ENCODE results near the gene GABRB2.
"Not testable (repeated sequence)": the region's sequence is repeated elsewhere in the genome, so short reads cannot be mapped to it uniquely, and the experiment has no call there.

GABRB2 gene

DNA sequence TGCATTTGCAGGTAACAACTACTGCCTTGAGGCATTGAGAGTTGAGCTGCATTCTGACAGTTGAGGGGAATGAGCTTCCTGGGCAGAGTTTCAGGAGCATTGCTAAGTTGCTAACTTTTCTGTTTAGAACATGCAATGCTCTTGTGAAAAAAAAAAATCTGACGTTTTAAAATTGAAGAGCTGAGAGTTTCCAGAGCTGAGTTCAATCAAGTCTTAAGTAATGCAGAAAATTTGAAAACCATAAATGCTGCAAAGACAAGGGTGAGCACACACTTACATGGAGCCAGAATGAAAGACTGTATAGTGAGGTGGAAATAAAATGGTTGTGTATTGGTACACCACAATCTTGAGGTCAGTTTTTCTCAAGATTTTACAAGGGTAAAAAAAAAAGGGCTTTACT lies 166.0 kb downstream of the GABRB2 start:
- no peak for DNase-seq

DNA sequence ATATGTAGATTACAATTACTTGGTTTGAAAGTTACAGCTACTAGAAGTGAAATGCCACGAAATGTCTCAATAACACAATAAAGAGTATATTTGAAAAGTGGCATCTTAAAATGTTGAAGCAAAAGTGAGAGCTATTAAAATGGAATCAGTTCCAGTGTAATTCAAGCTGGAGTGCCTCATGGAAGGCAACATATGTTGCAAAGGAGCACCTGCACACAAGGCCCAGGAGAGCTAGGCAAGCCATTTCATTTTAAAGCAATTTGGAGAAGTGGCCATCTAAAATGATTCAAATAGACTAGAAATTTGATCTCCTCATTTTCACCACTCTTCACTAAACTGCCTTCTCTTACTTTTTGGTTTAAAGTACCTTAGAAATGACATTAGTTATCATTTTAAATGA lies 167.8 kb downstream of the GABRB2 start:
- no peak for DNase-seq

DNA sequence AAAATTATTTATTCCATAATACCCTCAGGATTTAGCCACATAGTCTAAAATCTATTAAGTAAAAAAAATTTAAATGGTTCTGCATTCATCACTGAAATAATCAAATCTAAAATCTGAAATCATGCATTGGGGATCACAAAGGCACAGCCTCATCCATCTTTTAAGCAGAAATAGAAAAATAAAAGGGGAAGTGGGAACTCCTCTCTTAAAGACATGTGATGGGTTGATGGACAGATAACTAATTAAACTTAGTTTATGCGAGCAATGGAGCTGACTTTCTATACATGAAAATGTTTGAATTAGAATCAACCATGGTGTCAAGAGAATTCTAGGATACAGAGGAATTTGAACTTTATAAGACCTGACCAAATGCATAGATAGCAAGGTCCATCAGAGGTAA lies 170.5 kb downstream of the GABRB2 start:
- DNase-seq = no peak

GRCh38 chr5:161373345-161373707 lies 173.2 kb downstream of the GABRB2 start:
- no peak for DNase-seq

DNA sequence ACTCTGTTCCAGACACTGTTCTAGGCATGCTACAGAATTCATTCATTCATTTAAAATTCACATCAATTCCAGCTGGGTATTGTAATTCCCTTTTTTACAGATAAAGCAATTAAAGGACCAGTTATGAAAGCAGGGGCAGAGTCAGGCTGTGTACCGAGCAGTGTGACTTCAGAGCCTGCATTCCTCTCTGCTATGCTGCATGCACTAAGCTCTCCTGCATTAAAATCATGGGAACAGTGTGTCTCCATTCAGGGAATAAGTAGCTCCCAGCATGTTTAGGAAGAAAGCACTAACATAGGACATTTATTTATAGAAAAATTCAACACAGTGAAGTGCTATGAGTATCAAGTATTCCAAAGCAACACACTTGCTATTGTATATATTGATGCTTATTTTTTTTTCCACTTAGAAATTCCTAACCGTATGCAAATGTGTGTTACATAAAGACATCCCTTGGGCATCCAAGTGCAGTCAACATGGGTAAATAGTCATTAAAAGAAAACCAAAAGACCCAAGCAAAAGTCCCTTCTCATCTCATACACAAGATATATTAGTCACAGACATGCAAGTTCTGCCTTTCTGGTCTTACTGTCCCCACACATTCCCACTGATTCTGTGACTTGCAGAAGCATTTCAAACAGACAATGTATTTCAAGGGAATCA lies 173.7 kb downstream of the GABRB2 start:
- DNase-seq = no peak

DNA sequence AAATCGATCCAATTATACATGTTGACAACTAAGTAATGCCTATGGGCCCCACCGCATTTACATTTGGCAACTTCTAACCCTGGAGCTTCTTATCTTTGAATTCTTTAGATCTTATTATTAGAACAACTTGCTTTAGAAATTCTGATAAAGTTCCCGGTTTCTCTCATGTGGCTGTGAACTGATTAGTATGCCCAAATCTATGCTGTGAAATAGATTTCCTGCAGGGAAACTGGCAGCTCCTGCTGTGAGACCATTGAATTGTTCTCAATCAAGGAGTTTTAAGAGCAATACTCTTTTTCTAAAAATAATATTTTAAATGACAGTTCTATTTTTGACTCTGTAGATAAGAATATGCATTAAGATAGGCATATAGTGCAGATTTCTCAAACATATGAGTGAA lies 177.5 kb downstream of the GABRB2 start:
- DNase-seq = no peak

GRCh38 chr5:161358446-161358845 lies 188.1 kb downstream of the GABRB2 start:
- DNase-seq = no peak

DNA sequence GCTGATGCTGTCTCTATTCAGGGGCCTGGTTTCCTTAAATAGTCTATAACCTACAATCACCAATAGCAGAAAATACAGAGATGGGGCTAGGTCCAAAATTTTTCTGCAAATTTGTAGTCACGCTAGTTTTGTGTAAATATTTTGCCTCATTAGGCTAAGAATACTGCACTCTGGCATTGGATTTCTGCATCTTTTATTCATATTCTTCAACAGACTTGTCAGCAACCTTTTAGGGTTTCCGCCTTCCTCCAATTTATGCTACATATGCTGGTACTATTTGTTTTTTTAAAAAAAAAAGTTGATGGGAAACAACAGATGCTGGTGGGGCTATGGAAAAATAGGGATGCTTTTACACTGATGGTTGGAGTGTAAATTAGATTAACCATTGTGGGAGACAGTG lies 202.3 kb downstream of the GABRB2 start:
- no peak for DNase-seq

DNA sequence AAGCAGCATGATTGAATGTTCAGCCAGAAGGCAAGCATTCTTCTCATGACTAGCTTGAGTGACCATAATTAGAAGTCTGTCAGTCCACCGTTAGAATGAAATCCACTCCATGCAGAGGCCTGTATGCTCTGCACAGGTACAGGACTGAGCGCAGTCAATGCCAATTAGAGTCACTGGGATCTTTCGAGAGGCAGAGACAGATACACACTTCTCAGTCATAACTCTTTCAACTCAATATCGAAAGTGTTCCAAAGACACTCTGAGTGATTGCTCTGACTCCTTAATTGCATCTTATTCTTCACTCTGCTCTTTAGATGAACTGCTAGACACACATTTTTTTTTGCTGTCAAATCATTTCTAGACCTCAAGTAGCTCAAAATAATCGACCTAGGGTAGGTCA lies 203.6 kb downstream of the GABRB2 start:
- no peak for DNase-seq

- no peak for DNase-seq
These were observed 206.5 kb downstream of the GABRB2 start for GRCh38 chr5:161340012-161340411.

DNA sequence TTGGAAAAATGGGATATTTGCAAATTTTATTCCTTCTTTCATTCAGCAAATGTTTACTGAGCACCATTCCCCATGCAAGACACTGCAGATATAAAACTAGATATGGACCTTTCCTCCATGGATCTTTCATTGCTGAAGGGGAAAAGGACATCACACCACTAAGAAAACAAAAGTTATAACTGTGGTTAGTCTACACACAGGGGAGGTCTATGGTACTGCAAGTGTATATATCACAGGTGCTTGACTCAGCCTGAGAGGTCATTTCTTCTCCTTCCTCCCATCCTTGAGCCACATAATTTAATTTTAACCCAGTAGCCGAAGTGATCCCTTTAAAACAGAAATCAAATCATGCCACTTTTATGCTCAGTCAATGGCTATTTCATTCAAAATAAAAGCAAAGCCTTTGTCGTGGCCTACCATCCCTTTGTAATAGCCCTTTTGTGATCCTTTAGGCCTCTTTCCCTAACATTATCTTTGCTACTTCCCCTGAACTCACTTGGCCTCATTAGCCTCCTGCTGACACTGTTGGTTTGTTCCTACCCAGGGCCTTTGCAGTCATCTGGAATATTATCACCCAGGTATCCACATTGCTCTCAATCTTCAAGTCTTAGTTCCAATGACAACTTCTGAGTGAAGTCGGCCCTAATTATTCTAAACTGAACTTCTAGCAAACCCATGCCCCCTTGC lies 213.2 kb downstream of the GABRB2 start:
- no peak for DNase-seq

- DNase-seq = no peak
These were observed 214.2 kb downstream of the GABRB2 start for GRCh38 chr5:161332343-161332742.

DNA sequence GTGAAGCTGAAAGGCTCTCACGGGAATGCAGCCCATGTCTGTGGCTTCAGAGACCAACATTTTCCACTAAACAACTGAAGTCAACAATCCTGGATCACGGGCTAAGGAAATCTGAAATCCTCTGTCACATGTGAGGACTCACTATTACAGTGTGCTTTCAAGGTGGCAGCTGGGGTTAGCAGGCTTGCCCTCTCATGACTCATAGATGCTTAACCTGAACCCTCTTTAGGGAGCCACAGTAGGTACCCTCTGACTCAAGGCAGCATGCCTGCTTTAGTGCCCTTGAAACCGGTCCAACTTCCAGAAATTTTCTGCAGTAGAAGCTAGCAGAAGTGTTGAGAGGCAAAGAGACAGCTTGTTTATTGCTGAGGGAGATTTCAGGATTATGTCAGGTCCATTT lies 232.5 kb downstream of the GABRB2 start:
- no peak for DNase-seq

DNA sequence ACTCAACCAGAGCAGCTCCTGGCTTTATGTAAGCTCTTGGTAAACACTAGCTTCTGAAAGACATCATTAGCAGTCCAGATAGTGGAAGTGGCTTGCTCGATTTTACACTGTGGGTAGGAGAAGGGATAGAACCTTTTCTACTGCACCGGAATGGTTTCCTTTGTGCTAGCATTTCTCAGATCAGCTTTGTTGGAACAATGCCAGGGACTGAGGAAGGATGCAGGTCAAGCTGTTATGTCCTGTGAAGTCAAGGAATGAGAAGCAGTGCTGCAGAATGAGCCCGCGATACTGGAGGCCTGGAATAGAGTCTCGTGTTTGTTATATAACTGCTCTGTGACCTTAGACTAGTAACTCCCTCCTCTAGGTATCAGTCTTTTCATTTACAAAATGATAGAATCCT lies 233.6 kb downstream of the GABRB2 start:
- no peak for DNase-seq

GRCh38 chr5:161311965-161312364 lies 234.6 kb downstream of the GABRB2 start:
- no peak for DNase-seq

DNA sequence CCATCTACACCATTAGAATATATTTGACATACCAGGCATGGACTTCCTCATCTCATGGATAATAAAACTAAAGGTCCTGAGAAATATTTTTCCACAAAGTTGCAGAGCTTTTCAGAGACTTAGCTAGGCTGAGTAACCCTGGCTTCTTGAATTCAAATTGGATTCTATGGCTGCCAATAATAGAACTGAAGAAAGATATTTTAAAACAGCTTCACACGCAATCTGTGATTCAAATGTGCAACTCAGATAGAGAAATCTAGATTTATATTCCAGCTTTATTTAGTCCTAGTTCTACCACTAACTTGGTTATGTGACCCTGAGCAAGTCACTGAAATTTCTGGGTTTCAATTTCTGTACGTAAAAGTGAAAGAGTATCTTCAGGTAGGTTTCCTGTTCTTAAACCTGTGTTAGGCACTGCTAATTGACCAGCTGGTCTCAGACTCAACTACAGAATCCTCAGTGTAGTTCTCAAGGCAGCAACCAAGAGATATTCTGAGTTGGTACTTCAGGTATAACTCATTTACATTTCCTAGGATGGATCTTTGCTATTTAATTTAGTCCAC lies 235.3 kb downstream of the GABRB2 start:
- no peak for DNase-seq

DNA sequence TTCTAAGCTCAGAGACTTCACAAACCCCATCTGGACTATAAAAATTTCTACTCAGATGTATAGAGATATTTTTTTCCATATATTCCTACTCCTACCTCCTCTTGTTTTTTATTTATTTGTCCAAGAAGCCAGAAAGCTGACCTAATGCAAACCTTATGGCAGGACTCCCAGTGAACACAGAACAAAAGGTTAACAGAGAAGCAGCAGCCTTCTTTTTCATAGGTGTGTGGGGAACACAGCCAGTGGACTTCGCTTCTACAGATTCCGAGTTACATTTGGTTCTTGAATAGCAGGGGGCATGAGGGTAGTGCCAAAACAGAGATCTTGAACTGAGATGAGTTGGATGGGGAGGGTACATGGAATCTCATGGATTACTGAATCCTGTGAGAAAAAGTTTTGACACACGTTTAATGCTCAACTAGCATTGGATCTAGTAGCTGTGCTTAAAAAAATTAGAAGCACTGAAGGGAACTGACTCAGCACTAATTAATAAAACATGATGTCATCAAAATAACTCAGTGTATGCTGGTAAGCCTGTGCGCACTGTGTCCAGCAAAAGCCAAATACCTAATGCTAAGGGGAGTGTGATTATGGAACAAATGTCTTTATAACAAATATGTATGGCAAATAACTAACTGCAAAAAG lies 240.1 kb downstream of the GABRB2 start:
- DNase-seq = no peak

DNA sequence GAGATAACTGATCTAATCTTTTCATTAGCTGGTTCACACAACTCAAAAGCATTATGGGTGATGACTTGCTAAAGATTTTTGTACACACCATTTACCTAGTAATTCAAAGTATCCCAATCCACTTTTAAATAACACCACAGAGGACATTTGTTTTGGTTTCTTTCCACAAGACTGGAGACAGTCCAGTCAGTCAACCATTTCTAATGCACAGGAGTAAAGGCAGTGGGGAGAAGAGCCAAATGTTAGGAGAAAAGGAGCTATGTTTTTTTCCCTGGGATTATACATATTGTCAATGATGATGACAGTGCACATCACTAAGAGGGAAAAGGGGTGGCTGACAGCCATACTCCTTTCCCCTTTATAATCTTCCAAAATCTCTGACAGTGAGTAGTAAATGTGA lies 240.9 kb downstream of the GABRB2 start:
- DNase-seq = no peak

DNA sequence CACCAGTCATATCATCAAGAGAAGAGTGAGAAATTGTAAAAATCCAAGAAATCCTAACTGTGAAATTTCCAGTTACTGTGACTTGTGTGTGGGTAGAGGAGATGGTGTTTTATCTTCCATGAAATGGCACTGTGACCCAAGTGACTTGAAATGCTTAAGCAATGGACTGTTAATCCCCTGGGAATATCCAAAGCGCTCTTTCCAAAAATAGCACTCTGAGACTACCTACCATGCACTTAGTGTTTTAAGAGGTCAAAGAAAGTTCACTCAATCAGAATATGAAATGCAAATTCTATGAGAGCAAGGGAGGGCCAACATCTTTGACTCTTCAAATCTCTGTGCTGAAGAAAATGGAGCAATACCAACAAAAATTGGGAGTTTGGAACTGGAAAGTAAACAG lies 244.0 kb downstream of the GABRB2 start:
- DNase-seq = no peak

DNA sequence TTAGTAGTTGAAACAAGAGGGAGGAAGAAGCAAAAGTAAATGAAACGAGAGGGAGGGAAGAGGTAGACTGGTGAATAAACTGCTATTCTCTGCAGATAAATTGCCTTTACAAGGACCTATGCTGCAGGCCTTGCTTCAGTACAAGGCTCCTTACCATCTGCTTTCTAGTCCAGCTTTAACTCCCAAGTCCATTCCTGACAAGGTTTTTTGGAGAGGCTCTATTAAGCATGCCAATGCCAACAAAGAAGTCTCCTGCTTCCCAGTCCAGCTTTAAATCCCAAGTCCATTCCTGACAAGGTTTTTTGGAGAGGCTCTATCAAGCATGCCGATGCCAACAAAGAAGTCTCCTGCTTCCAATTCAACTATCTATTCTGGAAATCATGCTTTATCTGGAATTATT lies 244.9 kb downstream of the GABRB2 start:
- no peak for DNase-seq

DNA sequence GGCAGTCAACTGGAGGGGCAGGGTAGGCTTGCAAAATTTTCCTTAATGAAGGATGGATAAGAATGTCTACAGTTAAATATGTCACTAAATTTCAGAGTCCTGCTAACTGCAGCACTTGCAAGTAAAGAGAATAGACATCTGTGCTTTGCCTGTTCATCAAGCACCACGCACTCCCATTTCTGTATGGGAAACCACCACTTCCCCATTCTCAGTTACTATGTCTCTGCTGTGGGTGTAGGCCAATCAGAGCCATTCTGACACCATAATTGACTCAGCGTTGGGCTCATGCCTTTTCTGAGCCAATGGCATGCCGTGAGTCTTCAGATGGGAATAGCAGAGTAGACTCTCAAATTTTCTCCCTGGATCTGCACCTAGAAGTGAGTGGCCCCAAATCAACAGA lies 247.5 kb downstream of the GABRB2 start:
- DNase-seq = no peak

DNA sequence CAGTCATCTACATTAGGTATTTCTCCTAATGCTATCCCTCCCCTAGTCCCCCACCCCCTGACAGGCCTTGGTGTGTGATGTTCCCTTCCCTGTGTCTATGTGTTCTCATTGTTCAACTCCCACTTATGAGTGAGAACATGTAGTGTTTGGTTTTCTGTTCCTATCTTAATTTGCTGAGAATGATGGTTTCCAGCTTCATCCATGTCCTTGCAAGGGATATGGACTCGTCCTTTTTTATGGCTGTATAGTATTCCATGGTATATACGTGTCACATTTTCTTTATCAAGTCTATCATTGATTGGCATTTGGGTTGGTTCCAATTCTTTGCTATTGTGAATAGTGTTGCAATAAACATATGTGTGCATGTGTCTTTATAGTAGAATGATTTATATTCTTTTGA lies 249.1 kb downstream of the GABRB2 start:
- not testable (repeated sequence) for DNase-seq

DNA sequence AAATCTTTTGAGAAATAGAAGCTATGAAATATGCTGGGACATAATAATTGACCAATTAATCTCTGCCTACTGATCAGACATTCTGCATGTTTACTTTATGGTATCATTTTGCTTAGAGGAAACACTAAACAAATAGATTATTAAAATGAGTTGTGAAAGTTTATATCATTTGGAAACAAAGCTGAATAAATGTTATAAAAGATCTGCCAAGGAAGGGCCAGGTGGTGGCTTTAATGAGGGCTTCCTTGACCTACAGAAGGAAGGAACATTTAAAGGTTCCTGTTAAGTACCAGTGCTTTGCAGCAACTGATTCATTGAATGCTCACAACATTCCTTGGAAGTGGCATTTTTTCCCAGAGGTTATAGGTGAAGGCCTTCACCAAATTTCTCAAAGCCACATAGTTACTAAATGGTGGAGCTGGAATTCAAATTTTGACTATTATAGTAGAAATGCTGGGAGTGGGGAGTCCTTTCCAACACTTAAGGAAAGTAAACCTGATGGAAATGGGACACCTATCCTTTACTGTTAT lies 250.7 kb downstream of the GABRB2 start:
- no peak for DNase-seq

- DNase-seq = no peak
These were observed 258.5 kb downstream of the GABRB2 start for GRCh38 chr5:161288071-161288470.
